Retinal pigment epithelial cell (primary cell): ENCODE results near the gene PRKG1.

Experiments used
- DNase-seq: peaks from one replicate; pipeline ENCODE4 v3.0.0-alpha.2; 2010; ENCODE audit warnings: low read depth
- H3K4me3 ChIP-seq: 2 replicates; pipeline ENCODE4 v1.5.1; 2011; ENCODE audit warnings: mild to moderate bottlenecking, low read length, control low read depth, moderate library complexity
- CTCF ChIP-seq: conservative IDR thresholded peaks from 2 replicates; pipeline ENCODE4 v1.5.1; 2011; ENCODE audit warnings: low read depth, low read length, control low read depth, inconsistent platforms

PRKG1 gene

GRCh38 chr10:51706225-51706624 is 631.9 kb downstream of the PRKG1 start:
- DNase-seq, result no peak
- no peak for TF ChIP-seq CTCF

GRCh38 chr10:51707392-51707791 is 633.1 kb downstream of the PRKG1 start:
- DNase-seq, result no peak
- no peak for TF ChIP-seq CTCF
- no peak overlapping the region for H3K4me3 ChIP-seq

More at GRCh38 chr10:51706225-51706624, 631.9 kb downstream of the PRKG1 start:
- no peak overlapping the region for H3K4me3 ChIP-seq

- no peak for TF ChIP-seq CTCF
- H3K4me3 ChIP-seq, result no peak overlapping the region
- DNase-seq, result no peak
Observed at GRCh38 chr10:51707821-51708424, 633.6 kb downstream of the PRKG1 start.

GRCh38 chr10:51708609-51709008 is 634.3 kb downstream of the PRKG1 start:
- TF ChIP-seq CTCF, result no peak
- H3K4me3 ChIP-seq, result no peak overlapping the region
- no peak for DNase-seq

GRCh38 chr10:51709324-51709972 is 635.2 kb downstream of the PRKG1 start:
- no peak for TF ChIP-seq CTCF
- H3K4me3 ChIP-seq, result no peak overlapping the region
- no peak for DNase-seq

GRCh38 chr10:51711519-51711891 is 637.2 kb downstream of the PRKG1 start:
- H3K4me3 ChIP-seq, result no peak overlapping the region
- TF ChIP-seq CTCF, result no peak
- DNase-seq, result no peak

- TF ChIP-seq CTCF, result no peak
- no peak overlapping the region for H3K4me3 ChIP-seq
- DNase-seq, result no peak
Observed at GRCh38 chr10:51716981-51717380, 642.7 kb downstream of the PRKG1 start.
